ENCODE data around the gene CENPN.

Gene CENPN

GRCh38 chr16:81006813-81007695 lies at the start of gene CENPN, which contains the start of gene CMC2:
CENPN (plus strand) TSS chr16:81007214; CDS start chr16:81011940, 4,726 bp downstream.
CMC2 (minus strand) TSS chr16:81006885; CDS start chr16:80997394, 9,491 bp downstream.
- peak; percentile 99 for DNase-seq (ENCODE audit: low spot score)

GRCh38 chr16:80958284-80958683 lies 48.7 kb upstream of the CENPN start:
- DNase-seq (ENCODE audit: low spot score), result no peak

- DNase-seq (ENCODE audit: low spot score), result no peak
These were observed 44.1 kb upstream of the CENPN start for GRCh38 chr16:80962879-80963278.

- no peak for DNase-seq (ENCODE audit: low spot score)
These were observed 42.7 kb upstream of the CENPN start for GRCh38 chr16:80964351-80964750.

- DNase-seq (ENCODE audit: low spot score), result no peak
These were observed 40.4 kb upstream of the CENPN start for GRCh38 chr16:80966617-80967016.

- peak; percentile 92 for DNase-seq (ENCODE audit: low spot score)
These were observed 38.5 kb upstream of the CENPN start for GRCh38 chr16:80968386-80969113.

GRCh38 chr16:80969114-80969484 lies 37.9 kb upstream of the CENPN start:
- no peak for DNase-seq (ENCODE audit: low spot score)

- DNase-seq (ENCODE audit: low spot score), result no peak
These were observed 35.2 kb upstream of the CENPN start for GRCh38 chr16:80971819-80972218.

- no peak for DNase-seq (ENCODE audit: low spot score)
These were observed 34.4 kb upstream of the CENPN start for GRCh38 chr16:80972611-80973010.

GRCh38 chr16:80973991-80974390 lies 33.0 kb upstream of the CENPN start:
- DNase-seq (ENCODE audit: low spot score), result peak; percentile 56

- peak; percentile 9 for DNase-seq (ENCODE audit: low spot score)
These were observed 32.2 kb upstream of the CENPN start for GRCh38 chr16:80974649-80975376.

- no peak for DNase-seq (ENCODE audit: low spot score)
These were observed 30.1 kb upstream of the CENPN start for GRCh38 chr16:80976946-80977345.

- DNase-seq (ENCODE audit: low spot score), result no peak
These were observed 25.9 kb upstream of the CENPN start for GRCh38 chr16:80981103-80981502.

- no peak for DNase-seq (ENCODE audit: low spot score)
These were observed 24.4 kb upstream of the CENPN start for GRCh38 chr16:80982646-80983045.

- no peak for DNase-seq (ENCODE audit: low spot score)
These were observed 22.7 kb upstream of the CENPN start for GRCh38 chr16:80984124-80984892.

GRCh38 chr16:80985611-80986010 lies 21.4 kb upstream of the CENPN start:
- peak; percentile 17 for DNase-seq (ENCODE audit: low spot score)

GRCh38 chr16:80986557-80986956 lies 20.5 kb upstream of the CENPN start:
- DNase-seq (ENCODE audit: low spot score), result no peak

GRCh38 chr16:80988756-80989155 lies 18.3 kb upstream of the CENPN start:
- DNase-seq (ENCODE audit: low spot score), result no peak

- DNase-seq (ENCODE audit: low spot score), result no peak
These were observed 17.2 kb upstream of the CENPN start for GRCh38 chr16:80989801-80990200.

- peak; percentile 37 for DNase-seq (ENCODE audit: low spot score)
These were observed 16.4 kb upstream of the CENPN start for GRCh38 chr16:80990577-80990976.

GRCh38 chr16:80990978-80991377 lies 16.0 kb upstream of the CENPN start:
- DNase-seq (ENCODE audit: low spot score), result no peak
